SK-N-SH treated with all-trans-retinoic acid at 6 μM for 48 hours (cell line): ENCODE data around the gene HDC.

Experiments
- ATAC-seq: fragments of 200-7000 bp; cut with Tn5 transposase; 3 replicates; pipeline ENCODE4 v1.9.1; 2020; ENCODE audit warnings: mild to moderate bottlenecking, moderate library complexity
- ARNTL ChIP-seq: fragments of 450-650 bp; formaldehyde crosslinking; IDR thresholded peaks from 2 replicates; pipeline ENCODE4 v1.5.0; 2020; ENCODE audit warnings: low read depth, mild to moderate bottlenecking, moderate library complexity, borderline replicate concordance
- BACH2 ChIP-seq: fragments of 250-450 bp; sonication (Bioruptor Pico); IDR thresholded peaks from 2 replicates; pipeline ENCODE4 v1.9.0; 2021; ENCODE audit warnings: mild to moderate bottlenecking, borderline replicate concordance
- CSDC2 ChIP-seq: fragments of 250-450 bp; sonication (Bioruptor Pico); IDR thresholded peaks from 2 replicates; pipeline ENCODE4 v1.5.0; 2020; ENCODE audit warnings: mild to moderate bottlenecking, moderate library complexity
- ESRRG ChIP-seq: fragments of 250-450 bp; sonication (Bioruptor Pico); IDR thresholded peaks from 2 replicates; pipeline ENCODE4 v1.6.1; 2021; ENCODE audit warnings: mild to moderate bottlenecking
- GLIS3 ChIP-seq: fragments of 250-450 bp; sonication (Bioruptor Pico); IDR thresholded peaks from 2 replicates; pipeline ENCODE4 v1.5.0; 2020; ENCODE audit warnings: mild to moderate bottlenecking, moderate library complexity
- ISL1 ChIP-seq: fragments of 250-450 bp; sonication (Bioruptor Pico); IDR thresholded peaks from 2 replicates; pipeline ENCODE4 v2.1.2; 2022; ENCODE audit warnings: mild to moderate bottlenecking, moderate library complexity
- OSR1 ChIP-seq: fragments of 250-450 bp; sonication (Bioruptor Pico); IDR thresholded peaks from 2 replicates; pipeline ENCODE4 v1.8.0; 2022; ENCODE audit warnings: moderate library complexity, mild to moderate bottlenecking, inconsistent platforms
- PPARA ChIP-seq: fragments of 250-450 bp; sonication (Bioruptor Pico); IDR thresholded peaks from 2 replicates; pipeline ENCODE4 v1.5.0; 2020; ENCODE audit warnings: mild to moderate bottlenecking, borderline replicate concordance
- RARB ChIP-seq: fragments of 250-450 bp; sonication (Bioruptor Pico); IDR thresholded peaks from 2 replicates; pipeline ENCODE4 v1.8.0; 2021; ENCODE audit warnings: mild to moderate bottlenecking, moderate library complexity
- SNAI2 ChIP-seq: fragments of 250-450 bp; sonication (Bioruptor Pico); IDR thresholded peaks from 2 replicates; pipeline ENCODE4 v1.5.0; 2020; ENCODE audit warnings: mild to moderate bottlenecking, moderate library complexity
- ZC3H10 ChIP-seq: fragments of 250-450 bp; sonication (Bioruptor Pico); IDR thresholded peaks from 2 replicates; pipeline ENCODE4 v1.5.1; 2021; ENCODE audit warnings: mild to moderate bottlenecking, moderate library complexity
- ZFP3 ChIP-seq: fragments of 250-450 bp; sonication (Bioruptor Pico); IDR thresholded peaks from 2 replicates; pipeline ENCODE4 v1.5.0; 2020; ENCODE audit warnings: mild to moderate bottlenecking, moderate library complexity
- ZNF70 ChIP-seq: fragments of 450-650 bp; formaldehyde crosslinking; IDR thresholded peaks from 2 replicates; pipeline ENCODE4 v1.5.0; 2020; ENCODE audit warnings: mild to moderate bottlenecking, moderate library complexity
- ZNF8 ChIP-seq: fragments of 450-650 bp; formaldehyde crosslinking; IDR thresholded peaks from 2 replicates; pipeline ENCODE4 v1.5.0; 2020; ENCODE audit warnings: mild to moderate bottlenecking, moderate library complexity
- TF ChIP-seq, protein P1 (sequence below): fragments of 250-450 bp; sonication (Bioruptor Pico); IDR thresholded peaks from 2 replicates; pipeline ENCODE4 v1.8.0; 2020; ENCODE audit warnings: mild to moderate bottlenecking, moderate library complexity, borderline replicate concordance
- TF ChIP-seq, protein P2 (sequence below): fragments of 250-450 bp; sonication (Bioruptor Pico); IDR thresholded peaks from 2 replicates; pipeline ENCODE4 v1.8.0; 2021; ENCODE audit warnings: low read depth, mild to moderate bottlenecking, moderate library complexity, borderline replicate concordance
- TF ChIP-seq, protein P3 (sequence below): fragments of 250-450 bp; sonication (Bioruptor Pico); IDR thresholded peaks from 2 replicates; pipeline ENCODE4 v1.5.1; 2020; ENCODE audit warnings: low read depth, mild to moderate bottlenecking, moderate library complexity
- TF ChIP-seq, protein P4 (sequence below): fragments of 250-450 bp; sonication (Bioruptor Pico); IDR thresholded peaks from 2 replicates; pipeline ENCODE4 v1.5.0; 2020; ENCODE audit warnings: mild to moderate bottlenecking, moderate library complexity

The HDC gene

DNA sequence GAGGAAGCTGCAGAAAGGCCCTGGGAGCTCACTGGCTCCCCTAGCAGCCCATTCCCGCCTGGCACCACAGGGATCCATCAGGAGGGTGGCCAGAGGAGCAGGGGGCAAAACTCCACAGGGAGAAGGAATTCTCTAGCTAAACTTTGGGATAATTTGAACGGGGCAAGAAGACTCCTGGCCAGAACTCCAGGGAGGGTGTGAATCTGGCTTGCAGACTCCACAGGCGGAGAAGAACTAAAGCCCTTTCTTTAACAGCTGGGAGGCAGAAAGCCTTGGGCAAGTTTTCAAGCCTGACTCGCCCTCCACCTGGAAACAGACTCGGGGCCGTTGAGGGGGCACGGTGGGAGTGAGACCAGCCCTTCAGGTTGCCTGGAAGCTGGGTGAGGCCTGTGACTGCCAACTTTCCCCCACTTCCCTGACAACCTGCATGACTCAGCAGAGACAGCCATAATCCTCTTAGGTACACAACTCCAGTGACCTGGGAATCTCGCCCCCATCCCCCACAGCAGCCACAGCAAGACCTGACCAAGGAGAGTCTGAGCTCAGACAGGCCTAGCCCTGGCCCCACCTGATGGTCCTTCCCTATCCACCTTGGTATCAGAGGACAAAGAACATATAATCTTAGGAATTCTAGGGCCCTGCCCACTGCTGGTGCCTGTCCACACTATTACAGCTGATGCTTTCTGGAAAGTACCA is 54.9 kb downstream of the HDC start (continued):
- TF ChIP-seq, protein P1, sequence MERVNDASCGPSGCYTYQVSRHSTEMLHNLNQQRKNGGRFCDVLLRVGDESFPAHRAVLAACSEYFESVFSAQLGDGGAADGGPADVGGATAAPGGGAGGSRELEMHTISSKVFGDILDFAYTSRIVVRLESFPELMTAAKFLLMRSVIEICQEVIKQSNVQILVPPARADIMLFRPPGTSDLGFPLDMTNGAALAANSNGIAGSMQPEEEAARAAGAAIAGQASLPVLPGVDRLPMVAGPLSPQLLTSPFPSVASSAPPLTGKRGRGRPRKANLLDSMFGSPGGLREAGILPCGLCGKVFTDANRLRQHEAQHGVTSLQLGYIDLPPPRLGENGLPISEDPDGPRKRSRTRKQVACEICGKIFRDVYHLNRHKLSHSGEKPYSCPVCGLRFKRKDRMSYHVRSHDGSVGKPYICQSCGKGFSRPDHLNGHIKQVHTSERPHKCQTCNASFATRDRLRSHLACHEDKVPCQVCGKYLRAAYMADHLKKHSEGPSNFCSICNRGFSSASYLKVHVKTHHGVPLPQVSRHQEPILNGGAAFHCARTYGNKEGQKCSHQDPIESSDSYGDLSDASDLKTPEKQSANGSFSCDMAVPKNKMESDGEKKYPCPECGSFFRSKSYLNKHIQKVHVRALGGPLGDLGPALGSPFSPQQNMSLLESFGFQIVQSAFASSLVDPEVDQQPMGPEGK: no peak

DNA sequence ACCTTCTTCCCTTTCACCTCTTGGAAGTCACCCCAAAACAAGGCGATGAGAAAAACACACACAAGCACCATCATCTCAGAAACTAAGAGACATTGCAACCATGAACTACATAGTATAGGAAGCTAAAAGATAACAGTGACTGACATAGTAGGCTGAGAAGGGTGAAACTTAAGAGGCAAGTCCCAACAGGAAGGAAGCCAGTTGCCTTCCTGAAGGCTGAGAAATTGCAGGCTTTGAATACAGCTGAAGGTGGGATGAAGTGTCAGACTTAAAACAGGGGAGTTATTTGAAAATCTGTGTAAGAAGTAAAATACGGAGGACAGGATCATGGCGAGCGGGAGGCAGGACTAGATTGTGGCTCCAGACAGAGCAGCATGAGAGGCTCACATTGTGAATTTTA is 55.7 kb downstream of the HDC start:
- no peak for ATAC-seq
- no peak for TF ChIP-seq ZNF70 (CRISPR knock-in tag)
- TF ChIP-seq GLIS3 (CRISPR knock-in tag): no peak
- TF ChIP-seq, protein P2, sequence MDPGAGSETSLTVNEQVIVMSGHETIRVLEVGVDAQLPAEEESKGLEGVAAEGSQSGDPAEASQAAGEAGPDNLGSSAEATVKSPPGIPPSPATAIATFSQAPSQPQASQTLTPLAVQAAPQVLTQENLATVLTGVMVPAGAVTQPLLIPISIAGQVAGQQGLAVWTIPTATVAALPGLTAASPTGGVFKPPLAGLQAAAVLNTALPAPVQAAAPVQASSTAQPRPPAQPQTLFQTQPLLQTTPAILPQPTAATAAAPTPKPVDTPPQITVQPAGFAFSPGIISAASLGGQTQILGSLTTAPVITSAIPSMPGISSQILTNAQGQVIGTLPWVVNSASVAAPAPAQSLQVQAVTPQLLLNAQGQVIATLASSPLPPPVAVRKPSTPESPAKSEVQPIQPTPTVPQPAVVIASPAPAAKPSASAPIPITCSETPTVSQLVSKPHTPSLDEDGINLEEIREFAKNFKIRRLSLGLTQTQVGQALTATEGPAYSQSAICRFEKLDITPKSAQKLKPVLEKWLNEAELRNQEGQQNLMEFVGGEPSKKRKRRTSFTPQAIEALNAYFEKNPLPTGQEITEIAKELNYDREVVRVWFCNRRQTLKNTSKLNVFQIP (CRISPR knock-in tag): no peak
- TF ChIP-seq ESRRG: no peak
- no peak for TF ChIP-seq OSR1 (CRISPR knock-in tag)

DNA sequence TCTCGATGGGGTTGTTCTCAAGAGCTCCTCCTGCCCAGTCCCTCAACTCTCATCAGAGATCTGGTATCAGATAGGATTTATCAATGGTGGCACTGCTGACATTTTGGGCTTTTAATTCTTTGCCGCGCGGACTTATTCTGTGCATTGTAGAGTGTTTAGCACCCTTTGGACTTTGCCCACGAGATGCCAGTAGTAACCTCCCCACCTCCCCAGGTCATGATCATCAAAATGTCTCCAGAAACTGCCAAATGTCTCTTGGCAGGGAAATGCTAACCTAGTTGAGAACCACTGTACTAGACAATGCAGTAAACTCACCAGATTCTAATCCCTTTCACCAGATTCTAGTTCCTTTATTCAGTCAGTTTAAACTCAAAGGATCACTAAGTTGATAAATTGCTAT is 59.5 kb downstream of the HDC start:
- ATAC-seq: no peak
- TF ChIP-seq, protein P3, sequence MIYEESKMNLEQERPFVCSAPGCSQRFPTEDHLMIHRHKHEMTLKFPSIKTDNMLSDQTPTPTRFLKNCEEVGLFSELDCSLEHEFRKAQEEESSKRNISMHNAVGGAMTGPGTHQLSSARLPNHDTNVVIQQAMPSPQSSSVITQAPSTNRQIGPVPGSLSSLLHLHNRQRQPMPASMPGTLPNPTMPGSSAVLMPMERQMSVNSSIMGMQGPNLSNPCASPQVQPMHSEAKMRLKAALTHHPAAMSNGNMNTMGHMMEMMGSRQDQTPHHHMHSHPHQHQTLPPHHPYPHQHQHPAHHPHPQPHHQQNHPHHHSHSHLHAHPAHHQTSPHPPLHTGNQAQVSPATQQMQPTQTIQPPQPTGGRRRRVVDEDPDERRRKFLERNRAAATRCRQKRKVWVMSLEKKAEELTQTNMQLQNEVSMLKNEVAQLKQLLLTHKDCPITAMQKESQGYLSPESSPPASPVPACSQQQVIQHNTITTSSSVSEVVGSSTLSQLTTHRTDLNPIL (CRISPR knock-in tag): no peak
- TF ChIP-seq ARNTL (CRISPR knock-in tag): no peak
- TF ChIP-seq, protein P4, sequence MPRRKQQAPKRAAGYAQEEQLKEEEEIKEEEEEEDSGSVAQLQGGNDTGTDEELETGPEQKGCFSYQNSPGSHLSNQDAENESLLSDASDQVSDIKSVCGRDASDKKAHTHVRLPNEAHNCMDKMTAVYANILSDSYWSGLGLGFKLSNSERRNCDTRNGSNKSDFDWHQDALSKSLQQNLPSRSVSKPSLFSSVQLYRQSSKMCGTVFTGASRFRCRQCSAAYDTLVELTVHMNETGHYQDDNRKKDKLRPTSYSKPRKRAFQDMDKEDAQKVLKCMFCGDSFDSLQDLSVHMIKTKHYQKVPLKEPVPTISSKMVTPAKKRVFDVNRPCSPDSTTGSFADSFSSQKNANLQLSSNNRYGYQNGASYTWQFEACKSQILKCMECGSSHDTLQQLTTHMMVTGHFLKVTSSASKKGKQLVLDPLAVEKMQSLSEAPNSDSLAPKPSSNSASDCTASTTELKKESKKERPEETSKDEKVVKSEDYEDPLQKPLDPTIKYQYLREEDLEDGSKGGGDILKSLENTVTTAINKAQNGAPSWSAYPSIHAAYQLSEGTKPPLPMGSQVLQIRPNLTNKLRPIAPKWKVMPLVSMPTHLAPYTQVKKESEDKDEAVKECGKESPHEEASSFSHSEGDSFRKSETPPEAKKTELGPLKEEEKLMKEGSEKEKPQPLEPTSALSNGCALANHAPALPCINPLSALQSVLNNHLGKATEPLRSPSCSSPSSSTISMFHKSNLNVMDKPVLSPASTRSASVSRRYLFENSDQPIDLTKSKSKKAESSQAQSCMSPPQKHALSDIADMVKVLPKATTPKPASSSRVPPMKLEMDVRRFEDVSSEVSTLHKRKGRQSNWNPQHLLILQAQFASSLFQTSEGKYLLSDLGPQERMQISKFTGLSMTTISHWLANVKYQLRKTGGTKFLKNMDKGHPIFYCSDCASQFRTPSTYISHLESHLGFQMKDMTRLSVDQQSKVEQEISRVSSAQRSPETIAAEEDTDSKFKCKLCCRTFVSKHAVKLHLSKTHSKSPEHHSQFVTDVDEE (CRISPR knock-in tag): no peak
- TF ChIP-seq, protein P1: no peak
- no peak for TF ChIP-seq ZC3H10 (CRISPR knock-in tag)
- no peak for TF ChIP-seq OSR1 (CRISPR knock-in tag)
- no peak for TF ChIP-seq SNAI2 (CRISPR knock-in tag)
- no peak for TF ChIP-seq ZFP3 (CRISPR knock-in tag)
- TF ChIP-seq CSDC2 (CRISPR knock-in tag): no peak
- no peak for TF ChIP-seq ZNF8
- TF ChIP-seq BACH2 (CRISPR knock-in tag): no peak
- no peak for TF ChIP-seq PPARA
- no peak for TF ChIP-seq RARB
- TF ChIP-seq, protein P2 (CRISPR knock-in tag): no peak
- TF ChIP-seq ISL1 (CRISPR knock-in tag): no peak
